Transverse colon (tissue), 4 donors: ENCODE data around the gene PROM1.

ENCODE experiments used
- CTCF ChIP-seq, 5 experiments: fragments of 200-600 bp in 3 of 5; fragments of 450-650 bp in 2 of 5; sonication (generic) in 3 of 5; IDR thresholded peaks; 1 replicate in 2 of 5; 2 replicates in 3 of 5; pipeline ENCODE4 v1.5.1; 2016 to 2017; ENCODE audit warnings: antibody characterized with exemption in 5 of 5, inconsistent platforms in 3 of 5, mild to moderate bottlenecking in 2 of 5, moderate library complexity in 1 of 5
- EP300 ChIP-seq: sonication (generic); formaldehyde crosslinking; IDR thresholded peaks from one replicate; pipeline ENCODE4 v1.6.1; 2017; ENCODE audit warnings: antibody characterized with exemption, low read depth
- POLR2A ChIP-seq: fragments of 450-650 bp; IDR thresholded peaks from one replicate; pipeline ENCODE4 v1.6.1; 2016; ENCODE audit warnings: antibody characterized with exemption, mild to moderate bottlenecking, moderate library complexity
- POLR2AphosphoS5 ChIP-seq, 3 donors: sonication (generic); formaldehyde crosslinking; IDR thresholded peaks; one replicate each; pipeline ENCODE4 v1.6.1; 2016; ENCODE audit warnings: antibody characterized with exemption in 3 of 3

- TF ChIP-seq CTCF (IDR thresholded peaks at IDR 0.05) (no peak), POLR2A (no peak), EP300 (no peak), POLR2AphosphoS5 (IDR thresholded peaks at IDR 0.05) (no peak)
These were observed 112.6 kb downstream of the PROM1 start for GRCh38 chr4:15971068-15971801.
